NAMALWA (cell line): ENCODE data around the gene FAM131B.

Experiments
- DNase-seq: peaks from one replicate; pipeline ENCODE4 v3.0.0-alpha.2; 2015; ENCODE audit warnings: low spot score

FAM131B gene

GRCh38 chr7:143359771-143360353 is 2.7 kb downstream of the FAM131B start:
- no peak for DNase-seq

GRCh38 chr7:143358626-143359025 is 3.9 kb downstream of the FAM131B start:
- DNase-seq: no peak

- DNase-seq: no peak
Measured at GRCh38 chr7:143356414-143357050, 6.0 kb downstream of the FAM131B start.

- no peak for DNase-seq
Measured at GRCh38 chr7:143355450-143356385, 6.8 kb downstream of the FAM131B start.

GRCh38 chr7:143354965-143355364 is 7.5 kb downstream of the FAM131B start:
- DNase-seq: no peak

- no peak for DNase-seq
Measured at GRCh38 chr7:143354376-143354775, 8.1 kb downstream of the FAM131B start.

GRCh38 chr7:143352531-143353002 is 9.9 kb downstream of the FAM131B start:
- DNase-seq: no peak

- no peak for DNase-seq
Measured at GRCh38 chr7:143351574-143351973, 10.9 kb downstream of the FAM131B start.

- no peak for DNase-seq
Measured at GRCh38 chr7:143351060-143351459, 11.5 kb downstream of the FAM131B start.

- DNase-seq: no peak
Measured at GRCh38 chr7:143347950-143348349, 14.6 kb downstream of the FAM131B start.

GRCh38 chr7:143346018-143346417 is 16.5 kb downstream of the FAM131B start:
- no peak for DNase-seq

GRCh38 chr7:143345428-143345900 is 17.0 kb downstream of the FAM131B start:
- DNase-seq: no peak

GRCh38 chr7:143343596-143343995 is 18.9 kb downstream of the FAM131B start:
- no peak for DNase-seq

- no peak for DNase-seq
Measured at GRCh38 chr7:143341842-143342241, 20.7 kb downstream of the FAM131B start.

GRCh38 chr7:143337216-143337615 is 25.3 kb downstream of the FAM131B start:
- no peak for DNase-seq

- no peak for DNase-seq
Measured at GRCh38 chr7:143334244-143334643, 28.3 kb downstream of the FAM131B start.

GRCh38 chr7:143331179-143331801 is 31.2 kb downstream of the FAM131B start:
- DNase-seq: no peak

- DNase-seq: no peak
Measured at GRCh38 chr7:143329471-143330170, 32.9 kb downstream of the FAM131B start.

GRCh38 chr7:143327903-143328302 is 34.6 kb downstream of the FAM131B start:
- DNase-seq: peak; percentile 38

GRCh38 chr7:143325240-143325639 is 37.3 kb downstream of the FAM131B start:
- DNase-seq: peak; percentile 62

- DNase-seq: no peak
Measured at GRCh38 chr7:143323653-143324052, 38.9 kb downstream of the FAM131B start.
